H1 (cell line): Measurements from ENCODE around the gene GPR171. TPM values are rescaled to one million over a fixed set of nuclear protein-coding genes. Genes with fewer than 3 reads are reported as not detected.

Source experiments
- CTCF ChIA-PET: fragments of 300-600 bp; sonication (Branson Sonifier 250); formaldehyde crosslinking; loops from one replicate; lab custom pipeline; 2021; ENCODE audit not compliant: partially characterized antibody; lab: Charles Lee
- POLR2A ChIA-PET: fragments of 300-600 bp; sonication (Branson Sonifier 250); formaldehyde crosslinking; loops from one replicate; lab custom pipeline; 2021; ENCODE audit warnings: inconsistent platforms; ENCODE audit not compliant: partially characterized antibody; lab: Charles Lee
- DNase-seq, 2 experiments: peaks; one replicate each; pipeline versions ENCODE4 v3.0.0 to v3.0.0-alpha.2; 2010 to 2022; ENCODE audit warnings: low spot score in 2 of 2, low read depth in 1 of 2, mixed read lengths in 1 of 2
- FAIRE-seq: peaks from 2 replicates; lab custom pipeline; 2011; peaks lifted over from hg19 to GRCh38; lab: Jason Lieb, UNC
- H2AFZ ChIP-seq: 2 replicates; pipeline ENCODE4 v1.8.1; 2012; ENCODE audit warnings: low read length, inconsistent platforms
- H2AK5ac ChIP-seq: 2 replicates; pipeline ENCODE4 v1.6.1; 2013; ENCODE audit warnings: low read depth, low read length
- H2BK120ac ChIP-seq: replicated peaks from 2 replicates; pipeline ENCODE3; 2013; ENCODE audit warnings: low read depth, low read length, inconsistent platforms
- H2BK12ac ChIP-seq: 2 replicates; pipeline ENCODE4 v1.6.1; 2013; ENCODE audit warnings: low read depth, low read length
- H2BK15ac ChIP-seq: 2 replicates; pipeline ENCODE4 v1.6.1; 2013; ENCODE audit warnings: low read length
- H2BK20ac ChIP-seq: 2 replicates; pipeline ENCODE4 v1.6.1; 2013; ENCODE audit warnings: low read length
- H2BK5ac ChIP-seq: 2 replicates; pipeline ENCODE4 v1.6.1; 2013; ENCODE audit warnings: low read depth, low read length
- H3K14ac ChIP-seq: 2 replicates; pipeline ENCODE4 v1.6.1; 2013; ENCODE audit warnings: inconsistent platforms; ENCODE audit not compliant: insufficient read length
- H3K18ac ChIP-seq: 2 replicates; pipeline ENCODE4 v1.6.1; 2013; ENCODE audit warnings: low read length; ENCODE audit errors: extremely low read depth
- H3K23ac ChIP-seq: 2 replicates; pipeline ENCODE4 v1.6.1; 2013; ENCODE audit warnings: inconsistent platforms; ENCODE audit not compliant: insufficient read length
- H3K23me2 ChIP-seq: 2 replicates; pipeline ENCODE4 v1.6.1; 2013; ENCODE audit warnings: low read depth, low read length
- H3K27ac ChIP-seq: 2 replicates; pipeline ENCODE4 v1.6.1; 2011; ENCODE audit warnings: low read depth, low read length, inconsistent platforms
- H3K27me3 ChIP-seq, 4 experiments: replicated peaks in 1 of 4; 1 replicate in 1 of 4; 2 replicates in 3 of 4; pipeline versions ENCODE4 v1.6.1 to v1.8.1; 2011 to 2013; ENCODE audit warnings: low read length in 3 of 4, mild to moderate bottlenecking in 3 of 4, inconsistent platforms in 2 of 4, mixed read lengths in 2 of 4, moderate library complexity in 1 of 4; ENCODE audit not compliant: control insufficient read depth in 3 of 4, insufficient read depth in 3 of 4; ENCODE audit errors: extremely low read depth in 1 of 4
- H3K36me3 ChIP-seq, 4 experiments: 2 replicates each; pipeline versions ENCODE4 v1.6.1 to v1.8.1; 2011 to 2013; ENCODE audit warnings: mild to moderate bottlenecking in 4 of 4, low read length in 3 of 4, moderate library complexity in 2 of 4, control low read depth in 1 of 4, inconsistent platforms in 1 of 4; ENCODE audit not compliant: insufficient read depth in 4 of 4, control insufficient read depth in 2 of 4
- H3K4ac ChIP-seq: replicated peaks from 2 replicates; pipeline ENCODE3; 2013; ENCODE audit warnings: low read length, low read depth, mixed read lengths, inconsistent platforms; ENCODE audit not compliant: insufficient read length
- H3K4me1 ChIP-seq, 4 experiments: replicated peaks in 1 of 4; 1 replicate in 1 of 4; 2 replicates in 3 of 4; pipeline versions ENCODE4 v1.6.1 to v1.8.1; 2011 to 2013; ENCODE audit warnings: low read length in 3 of 4, inconsistent platforms in 2 of 4, mixed read lengths in 1 of 4; ENCODE audit not compliant: insufficient read depth in 4 of 4, control insufficient read depth in 3 of 4
- H3K4me2 ChIP-seq, 2 experiments: 2 replicates each; pipeline versions ENCODE4 v1.6.1 to v1.8.1; 2011 to 2013; ENCODE audit warnings: low read depth in 2 of 2, low read length in 2 of 2, control low read depth in 1 of 2, inconsistent platforms in 1 of 2, mild to moderate bottlenecking in 1 of 2; ENCODE audit not compliant: insufficient read depth in 1 of 2
- H3K4me3 ChIP-seq, 4 experiments: fragments of 200-600, 300-600 bp in 1 of 4; sonication (generic), shearing (Covaris generic), sonication (Bioruptor Twin) in 1 of 4; 2 replicates each; pipeline versions ENCODE4 v1.5.1 to v1.8.1; 2011 to 2016; ENCODE audit warnings: low read length in 4 of 4, low read depth in 3 of 4, control low read depth in 2 of 4, inconsistent platforms in 2 of 4, mild to moderate bottlenecking in 2 of 4, mixed read lengths in 1 of 4, moderate library complexity in 1 of 4; ENCODE audit not compliant: insufficient read depth in 2 of 4; ENCODE audit errors: extremely low read depth in 1 of 4
- H3K56ac ChIP-seq: replicated peaks from 2 replicates; pipeline ENCODE3; 2013; ENCODE audit warnings: low read depth, mild to moderate bottlenecking, mixed read lengths, low read length, inconsistent platforms; ENCODE audit not compliant: insufficient read length
- H3K79me1 ChIP-seq: 2 replicates; pipeline ENCODE4 v1.6.1; 2013; ENCODE audit warnings: low read depth, low read length, control low read depth
- H3K79me2 ChIP-seq, 2 experiments: 2 replicates each; pipeline versions ENCODE4 v1.6.1 to v1.8.1; 2012 to 2013; ENCODE audit warnings: low read length in 2 of 2, mild to moderate bottlenecking in 2 of 2, inconsistent platforms in 1 of 2; ENCODE audit not compliant: insufficient read depth in 2 of 2, control insufficient read depth in 1 of 2
- H3K9ac ChIP-seq, 4 experiments: replicated peaks in 1 of 4; 1 replicate in 1 of 4; 2 replicates in 3 of 4; pipeline versions ENCODE4 v1.6.1 to v1.8.1; 2011 to 2013; ENCODE audit warnings: low read depth in 3 of 4, low read length in 3 of 4, control low read depth in 2 of 4, mild to moderate bottlenecking in 2 of 4, moderate library complexity in 2 of 4, inconsistent platforms in 1 of 4; ENCODE audit errors: extremely low read depth in 1 of 4
- H3K9me3 ChIP-seq, 2 experiments: 2 replicates each; pipeline versions ENCODE4 v1.6.1 to v1.8.1; 2012 to 2013; ENCODE audit warnings: mild to moderate bottlenecking in 2 of 2, moderate library complexity in 2 of 2, control low read depth in 1 of 2, inconsistent platforms in 1 of 2, low read depth in 1 of 2, low read length in 1 of 2, mixed read lengths in 1 of 2; ENCODE audit not compliant: insufficient read depth in 2 of 2
- H4K20me1 ChIP-seq, 2 experiments: replicated peaks in 1 of 2; 2 replicates each; pipeline versions ENCODE3 to v1.8.1; 2011 to 2013; ENCODE audit warnings: inconsistent platforms in 2 of 2, low read length in 2 of 2, mild to moderate bottlenecking in 1 of 2; ENCODE audit not compliant: insufficient read depth in 2 of 2, control insufficient read depth in 1 of 2
- H4K5ac ChIP-seq: 2 replicates; pipeline ENCODE4 v1.6.1; 2013; ENCODE audit warnings: low read length, low read depth, mixed read lengths, inconsistent platforms; ENCODE audit not compliant: insufficient read length
- H4K8ac ChIP-seq: 2 replicates; pipeline ENCODE4 v1.8.0; 2013; ENCODE audit warnings: mild to moderate bottlenecking, moderate library complexity, low read length, inconsistent platforms; ENCODE audit not compliant: insufficient read depth; ENCODE audit errors: extremely low read depth
- H4K91ac ChIP-seq: replicated peaks from 2 replicates; pipeline ENCODE3; 2013; ENCODE audit warnings: low read length, mixed read lengths, inconsistent platforms; ENCODE audit not compliant: insufficient read length
- CHD1 ChIP-seq: IDR thresholded peaks from 2 replicates; pipeline ENCODE4 v1.6.1; 2012; ENCODE audit warnings: low read depth, low read length, improper control_type of control experiment
- EGR1 ChIP-seq: IDR thresholded peaks from 2 replicates; pipeline ENCODE4 v1.6.1; 2011; ENCODE audit warnings: low read depth, low read length, borderline replicate concordance
- JUN ChIP-seq: IDR thresholded peaks from 2 replicates; pipeline ENCODE4 v1.6.1; 2011; ENCODE audit warnings: low read depth, mild to moderate bottlenecking, improper control_type of control experiment, low read length
- KDM4A ChIP-seq: IDR thresholded peaks from one replicate; pipeline ENCODE4 v1.7.1; 2012; ENCODE audit warnings: low read depth, mild to moderate bottlenecking, moderate library complexity, low read length, inconsistent platforms; ENCODE audit not compliant: severe bottlenecking
- MAX ChIP-seq: IDR thresholded peaks from 2 replicates; pipeline ENCODE4 v1.6.1; 2012; ENCODE audit warnings: inconsistent platforms
- PHF8 ChIP-seq: fragments of 200-600 bp; sonication (generic); conservative IDR thresholded peaks from 2 replicates; pipeline ENCODE4 v1.7.1; 2012; ENCODE audit warnings: low read depth, mild to moderate bottlenecking, inconsistent platforms, low read length, moderate library complexity
- RAD21 ChIP-seq, 2 experiments: IDR thresholded peaks in 1 of 2; conservative IDR thresholded peaks in 1 of 2; 2 replicates each; pipeline ENCODE4 v1.6.1; 2011; ENCODE audit warnings: low read depth in 2 of 2, low read length in 2 of 2, improper control_type of control experiment in 1 of 2, inconsistent platforms in 1 of 2, mild to moderate bottlenecking in 1 of 2, moderate library complexity in 1 of 2
- RXRA ChIP-seq: IDR thresholded peaks from 2 replicates; pipeline ENCODE4 v1.6.1; 2011; ENCODE audit warnings: low read depth, mild to moderate bottlenecking, low read length, moderate library complexity; ENCODE audit not compliant: insufficient read depth
- SAP30 ChIP-seq: fragments of 300-600 bp; sonication (generic); IDR thresholded peaks from 2 replicates; pipeline ENCODE4 v1.7.1; 2012; ENCODE audit warnings: low read length, moderate library complexity, mild to moderate bottlenecking, inconsistent platforms; ENCODE audit not compliant: insufficient read depth, insufficient replicate concordance
- WGBS, 2 experiments: shearing (Covaris generic) in 1 of 2; methylation state at CpG; one replicate each; pipeline versions ENCODE4 v1.1.6 to v1.1.7; 2013 to 2015; ENCODE audit warnings: low lambda C conversion rate in 2 of 2, mixed read lengths in 2 of 2, inconsistent platforms in 1 of 2, low coverage in 1 of 2, missing lambda C conversion rate in 1 of 2; ENCODE audit not compliant: insufficient replicate concordance in 2 of 2, insufficient coverage in 1 of 2, insufficient read length in 1 of 2; ENCODE audit errors: extremely low coverage in 1 of 2, missing lambda C conversion rate in 1 of 2; 5-methylcytosine and 5-hydroxymethylcytosine counted together
- polyA plus RNA-seq, 7 experiments: library from polyadenylated mRNA; depleted of rRNA in 3 of 7; stranded (reverse) in 5 of 7; unstranded in 2 of 7; fragments of >200 nt in 5 of 7; fragments of 200-250 nt in 2 of 7; gene quantifications; 1 replicate in 5 of 7; 2 replicates in 1 of 7; 4 replicates in 1 of 7; pipeline versions ENCODE4 v1.2.1 to v1.2.3, GENCODE V29; 2011 to 2013; ENCODE audit warnings: missing spikeins in 2 of 7, mixed read lengths in 2 of 7
- total RNA-seq: library from RNA; stranded (reverse); fragmentation: NEBNext Ultra II Directional; extraction: Animal tissue kit (Norgen Biotek cat#: 25700); gene quantifications from 2 replicates; pipeline ENCODE4 v1.2.1, GENCODE V29; 2021

The GPR171 gene
- total and polyA plus RNA-seq, 2 of the 8 experiments (the other 6 are each of a cell fraction or from before 2014, with no cell fraction given) = not detected

- Histone ChIP-seq H2AFZ (no peak overlapping the region), H2BK5ac (no peak overlapping the region), H3K27ac (no peak overlapping the region), H3K27me3 (no peaks in the 10 kb centered on the region), H4K91ac (no peak overlapping the region), H3K79me1 (no peaks in the 10 kb centered on the region), H2AK5ac (no peak overlapping the region), H3K4me2 (no peak overlapping the region), H4K8ac (no peak overlapping the region), H2BK12ac (no peak overlapping the region), H3K23me2 (no peaks in the 10 kb centered on the region), H3K23ac (no peak overlapping the region), H3K4me3 (no peak overlapping the region), H3K56ac (no peak overlapping the region), H2BK20ac (no peak overlapping the region), H4K5ac (no peak overlapping the region), H3K18ac (no peak overlapping the region), H2BK15ac (no peak overlapping the region), H3K4me1 (peaks cover 0 to 5% (median 3%) of the 10 kb centered on the region in 4 experiments; a peak in 4 of 7 replicates), H3K14ac (no peak overlapping the region), H3K79me2 (no peaks in the 10 kb centered on the region), H3K4ac (no peak overlapping the region), H4K20me1 (no peaks in the 10 kb centered on the region), H3K9ac (no peak overlapping the region), H3K36me3 (peaks cover 0 to 12% (median 0%) of the 10 kb centered on the region in 4 experiments; a peak in 2 of 8 replicates), H2BK120ac (no peak overlapping the region), H3K9me3 (no peaks in the 10 kb centered on the region)
- CTCF ChIA-PET = interaction anchor here (1.0 to 1.5 kb wide), 2 partner anchors 13 to 68 kb away, joined by 3 to 4 read pairs; no protein-coding TSS in a partner anchor
- POLR2A ChIA-PET = no interaction called here
- DNase-seq = no peak
- TF ChIP-seq RXRA = no peak
- no peak for TF ChIP-seq EGR1
- TF ChIP-seq PHF8 = no peak
- no peak for TF ChIP-seq JUN
- no peak for TF ChIP-seq KDM4A
- no peak for TF ChIP-seq SAP30
- TF ChIP-seq MAX = no peak
- no peak for TF ChIP-seq RAD21 (IDR thresholded peaks at IDR 0.05 in 1 of 2, conservative IDR thresholded peaks at IDR 0.05 in 1 of 2; ENCODE audit: low read depth in 2 of 2, low read length in 2 of 2)
- TF ChIP-seq CHD1 = no peak
- no peak for FAIRE-seq
- 91% methylated on average over 6 of the region's 6 CpGs; no CpG with 5 or more reads in 1 of the 2 experiments for WGBS, 2 experiments
Measured at GRCh38 chr3:151154566-151154965, 48.5 kb downstream of the GPR171 start.
